NCI-H2107 treated with DMSO at 0.1 percent for 48 hours (cell line): ENCODE measurements around the gene CACNA1B.

ENCODE experiments used
- DNase-seq: peaks from one replicate; lab custom pipeline; 2025; ENCODE audit not compliant: unreplicated experiment; lab: John Stamatoyannopoulos, UW

CACNA1B gene

DNA sequence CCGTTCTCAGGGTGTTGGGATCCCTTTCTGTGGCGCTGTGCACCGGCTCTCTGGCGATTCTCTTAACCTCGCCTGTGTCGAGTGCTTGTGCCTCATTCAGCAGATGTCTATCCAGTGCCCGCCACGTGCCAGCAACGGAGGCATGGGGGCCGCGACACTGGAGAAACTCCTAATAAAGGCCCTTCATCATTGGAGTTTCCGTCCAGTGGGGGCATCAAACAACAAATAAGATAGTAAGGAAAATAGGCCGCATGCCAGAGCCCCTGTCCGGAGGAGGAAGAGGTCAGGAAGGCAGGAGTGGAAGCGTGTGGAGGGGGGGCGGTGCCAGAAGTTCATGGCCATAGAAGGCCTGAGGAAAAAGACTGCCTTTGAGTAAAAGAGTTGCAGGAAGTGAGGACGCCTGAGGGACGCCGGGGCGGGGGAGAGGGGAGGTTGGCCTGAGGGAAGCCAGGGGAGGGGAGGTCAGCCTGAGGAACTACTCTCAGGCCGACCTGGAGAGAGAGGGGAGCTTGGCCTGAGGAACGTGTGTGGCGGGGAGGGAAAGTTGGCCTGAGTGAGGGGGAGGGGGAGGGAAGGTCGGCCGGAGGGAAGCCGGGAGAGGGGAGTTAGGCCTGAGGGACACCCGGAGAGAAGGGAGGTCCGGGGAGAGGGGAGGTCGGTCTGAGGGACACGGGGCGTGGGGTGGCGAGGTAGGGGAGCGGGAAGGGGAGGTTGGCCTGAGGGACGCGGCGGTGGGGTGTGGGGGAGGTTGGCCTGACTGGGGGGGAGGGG is 82.2 kb downstream of the CACNA1B start:
- DNase-seq = no peak

DNA sequence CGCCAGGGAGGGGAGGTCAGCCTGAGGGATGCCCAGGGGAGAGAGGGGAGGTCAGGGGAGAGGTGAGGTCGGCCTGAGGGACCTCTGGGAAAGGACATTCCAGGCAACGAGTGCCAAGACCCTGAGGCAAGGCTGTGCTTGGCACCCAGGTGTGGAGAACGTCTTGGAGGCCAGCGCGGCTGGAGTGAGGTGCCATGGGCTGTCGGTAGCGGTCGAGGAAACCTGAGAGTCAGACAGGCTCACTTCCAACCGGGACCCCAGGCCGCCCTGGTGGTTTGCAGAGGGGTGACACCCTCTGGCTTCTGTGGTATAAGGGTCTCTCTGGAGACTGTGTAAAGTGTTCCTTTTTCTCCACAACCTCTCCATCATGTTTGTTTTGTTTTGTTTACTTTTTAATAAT is 82.9 kb downstream of the CACNA1B start:
- DNase-seq = no peak

DNA sequence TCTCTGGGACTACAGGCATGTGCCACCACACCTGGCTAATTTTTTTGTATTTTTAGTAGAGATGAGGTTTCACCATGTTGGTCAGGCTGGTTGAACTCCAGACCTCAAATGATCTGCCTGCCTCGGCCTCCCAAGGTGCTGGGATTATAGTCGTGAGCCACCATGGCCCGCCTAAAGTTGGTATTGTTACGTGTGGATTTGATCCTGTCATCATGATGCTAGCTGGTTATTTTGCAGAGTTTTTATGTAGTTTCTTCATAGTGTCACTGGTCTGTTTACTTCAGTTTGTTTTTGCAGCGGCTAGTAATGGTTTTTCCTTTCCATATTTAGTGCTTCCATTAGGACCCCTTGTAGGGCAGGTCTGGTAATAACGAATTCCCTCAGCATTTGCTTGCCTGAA is 85.9 kb downstream of the CACNA1B start:
- DNase-seq = no peak

DNA sequence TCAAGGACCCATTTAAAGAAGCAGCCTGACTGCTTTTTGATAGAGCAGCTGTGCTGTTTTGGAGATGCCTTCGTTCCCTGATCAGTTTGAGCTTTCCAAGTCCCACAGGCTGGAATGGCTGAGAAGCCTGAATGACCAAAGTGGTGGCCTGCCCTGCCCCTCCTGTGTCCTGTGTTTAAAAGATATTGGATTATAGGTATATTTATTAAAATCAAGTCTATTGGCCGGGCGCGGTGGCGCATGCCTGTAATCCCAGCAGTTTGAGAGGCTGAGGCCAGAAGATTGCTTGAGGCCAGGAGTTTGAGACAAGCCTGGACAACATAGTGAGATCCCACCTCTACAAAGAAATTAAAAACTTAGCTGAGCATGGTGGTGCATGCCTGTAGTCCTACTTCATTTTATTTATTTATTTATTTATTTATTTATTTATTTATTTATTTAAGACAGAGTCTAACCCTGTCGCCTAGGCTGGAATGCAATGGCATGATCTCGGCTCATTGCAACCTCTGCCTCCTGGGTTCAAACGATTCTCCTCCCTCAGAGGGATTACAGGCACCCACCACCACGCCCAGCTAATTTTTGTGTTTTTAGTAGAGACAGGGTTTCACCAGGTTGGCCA is 87.7 kb downstream of the CACNA1B start:
- no peak for DNase-seq

- DNase-seq = no peak
These were observed 89.8 kb downstream of the CACNA1B start for GRCh38 chr9:137967280-137967953.

- no peak for DNase-seq
These were observed 90.7 kb downstream of the CACNA1B start for GRCh38 chr9:137968235-137968634.

DNA sequence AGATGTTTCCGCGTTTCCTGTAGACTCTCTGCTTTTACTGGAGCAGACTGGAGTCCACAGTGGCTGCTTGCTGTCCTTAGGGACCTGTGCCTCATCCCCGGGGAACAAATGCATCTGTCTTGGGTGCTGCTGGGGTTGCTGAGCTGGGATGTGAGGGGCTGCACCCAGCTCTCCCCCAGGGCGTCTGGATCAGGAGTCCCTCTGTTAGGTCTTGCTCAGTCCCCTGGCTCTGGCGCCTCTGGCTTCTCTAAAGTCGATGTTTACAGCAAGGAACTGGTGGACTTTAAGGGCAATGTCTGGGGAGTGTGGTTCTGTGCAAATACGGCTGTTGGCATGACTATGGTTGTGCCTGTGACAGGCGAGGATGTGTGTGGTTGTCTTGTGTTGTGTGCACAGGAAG is 91.4 kb downstream of the CACNA1B start:
- no peak for DNase-seq

DNA sequence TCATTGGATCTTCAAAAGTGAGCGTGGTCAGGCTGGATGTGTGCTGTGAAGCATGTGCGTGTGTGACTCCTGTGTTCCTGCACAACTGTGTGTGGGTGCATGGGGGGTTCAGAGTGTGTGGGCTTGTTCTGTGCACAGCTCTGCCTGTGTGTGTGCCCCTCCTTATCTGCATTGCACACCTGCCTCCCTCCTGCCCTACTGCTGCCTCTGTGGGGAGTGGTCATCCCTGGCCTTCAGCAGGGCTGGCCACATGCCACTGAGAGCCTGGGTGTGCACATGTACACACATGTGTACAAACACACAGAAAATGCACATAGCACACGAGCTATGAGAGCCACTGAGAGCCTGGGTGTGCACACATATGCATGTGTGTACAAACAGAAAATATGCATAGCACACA is 92.1 kb downstream of the CACNA1B start:
- DNase-seq = no peak

DNA sequence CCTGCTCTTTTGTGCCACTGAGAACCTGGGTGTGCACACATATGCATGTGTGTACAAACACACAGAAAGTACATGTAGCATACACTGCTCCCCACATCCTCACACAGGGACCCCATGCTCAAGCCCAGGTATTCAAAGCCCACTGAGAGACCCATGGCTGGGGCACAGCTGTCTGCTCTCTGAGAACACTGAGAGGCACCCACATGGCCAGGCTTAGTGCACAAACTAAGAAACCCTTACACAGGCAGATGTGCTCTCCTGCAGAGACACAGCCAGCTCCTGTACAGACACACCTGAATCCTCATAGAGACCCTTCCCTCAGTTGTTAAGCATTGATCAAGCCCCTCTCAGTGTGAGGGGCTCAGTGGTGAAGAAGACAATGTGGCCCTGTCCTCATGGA is 92.5 kb downstream of the CACNA1B start:
- no peak for DNase-seq

- no peak for DNase-seq
These were observed 93.3 kb downstream of the CACNA1B start for GRCh38 chr9:137970686-137971476.

- DNase-seq = no peak
These were observed 94.0 kb downstream of the CACNA1B start for GRCh38 chr9:137971477-137972138.

DNA sequence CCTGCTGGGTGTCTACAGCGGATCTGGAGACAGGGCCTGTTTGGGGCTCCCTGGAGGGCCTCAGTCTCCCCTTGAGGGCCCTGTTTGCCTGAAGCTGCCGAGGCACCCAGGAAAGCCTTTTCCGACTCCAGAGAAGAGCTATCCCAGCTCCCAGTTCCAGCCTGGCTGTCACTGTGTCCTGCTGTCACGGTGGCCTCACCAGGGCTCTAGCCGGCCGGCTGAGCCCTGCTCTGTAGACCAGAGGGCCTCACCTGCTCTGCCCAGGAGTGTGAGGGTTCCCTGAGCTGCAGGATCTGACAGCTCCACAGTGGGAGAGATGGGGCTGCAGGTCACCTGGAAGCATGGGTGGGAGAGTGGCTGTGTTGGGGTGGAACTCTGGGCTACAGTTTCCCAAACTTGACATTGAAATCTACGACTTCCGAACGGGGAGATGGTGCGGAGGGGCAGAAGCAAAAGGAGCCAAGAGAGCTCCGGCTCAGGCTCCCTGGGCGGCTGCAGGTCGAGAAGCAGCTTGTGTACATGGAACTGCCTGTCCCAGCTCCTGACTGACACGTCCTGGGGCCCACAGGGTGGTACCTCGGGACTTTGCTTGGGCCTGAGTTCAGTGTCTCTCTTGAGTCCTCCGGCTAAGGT is 94.9 kb downstream of the CACNA1B start:
- no peak for DNase-seq

GRCh38 chr9:137972988-137973470 is 95.4 kb downstream of the CACNA1B start:
- no peak for DNase-seq

- no peak for DNase-seq
These were observed 96.3 kb downstream of the CACNA1B start for GRCh38 chr9:137973829-137974416.

DNA sequence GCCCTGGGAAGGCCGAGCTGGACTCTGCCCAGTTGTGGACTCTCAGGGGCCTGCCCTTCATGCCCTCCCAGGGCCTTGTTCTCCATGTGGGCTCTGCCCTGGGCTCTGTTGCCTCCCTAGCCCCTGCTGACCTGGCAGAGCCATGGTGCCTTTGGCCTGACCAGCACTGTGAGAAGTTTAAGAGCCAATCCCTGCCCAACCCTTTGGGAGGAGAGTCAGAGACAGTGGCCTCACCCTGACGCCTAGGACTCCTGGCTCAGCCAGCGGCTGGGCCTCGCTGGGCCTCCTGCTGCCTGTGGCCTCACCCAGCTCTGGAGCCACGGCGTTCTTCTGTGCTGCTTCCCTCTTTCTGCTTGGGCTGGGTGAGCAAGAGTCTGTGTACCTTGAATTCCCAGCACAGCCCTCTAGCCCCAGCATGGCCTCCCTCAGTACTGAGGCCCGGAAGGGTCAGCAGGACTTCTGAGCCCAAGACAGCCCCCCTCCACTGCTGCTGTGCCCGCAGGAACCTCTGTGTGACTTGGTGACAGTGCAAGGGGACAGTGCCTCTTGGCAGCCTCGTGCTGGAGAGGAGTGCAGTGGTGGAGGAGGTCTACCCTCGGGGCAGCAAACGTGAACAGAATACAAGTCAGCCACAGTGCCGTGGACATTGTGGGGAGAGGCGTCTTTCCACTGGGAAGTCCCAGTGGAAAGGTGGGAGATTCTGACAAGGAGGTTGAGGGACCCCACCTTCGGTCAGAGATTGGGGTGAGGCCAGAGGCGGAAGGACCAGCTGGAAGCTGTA is 97.4 kb downstream of the CACNA1B start:
- no peak for DNase-seq

GRCh38 chr9:137975527-137975913 is 97.9 kb downstream of the CACNA1B start:
- no peak for DNase-seq

GRCh38 chr9:137975936-137976565 is 98.5 kb downstream of the CACNA1B start:
- no peak for DNase-seq

DNA sequence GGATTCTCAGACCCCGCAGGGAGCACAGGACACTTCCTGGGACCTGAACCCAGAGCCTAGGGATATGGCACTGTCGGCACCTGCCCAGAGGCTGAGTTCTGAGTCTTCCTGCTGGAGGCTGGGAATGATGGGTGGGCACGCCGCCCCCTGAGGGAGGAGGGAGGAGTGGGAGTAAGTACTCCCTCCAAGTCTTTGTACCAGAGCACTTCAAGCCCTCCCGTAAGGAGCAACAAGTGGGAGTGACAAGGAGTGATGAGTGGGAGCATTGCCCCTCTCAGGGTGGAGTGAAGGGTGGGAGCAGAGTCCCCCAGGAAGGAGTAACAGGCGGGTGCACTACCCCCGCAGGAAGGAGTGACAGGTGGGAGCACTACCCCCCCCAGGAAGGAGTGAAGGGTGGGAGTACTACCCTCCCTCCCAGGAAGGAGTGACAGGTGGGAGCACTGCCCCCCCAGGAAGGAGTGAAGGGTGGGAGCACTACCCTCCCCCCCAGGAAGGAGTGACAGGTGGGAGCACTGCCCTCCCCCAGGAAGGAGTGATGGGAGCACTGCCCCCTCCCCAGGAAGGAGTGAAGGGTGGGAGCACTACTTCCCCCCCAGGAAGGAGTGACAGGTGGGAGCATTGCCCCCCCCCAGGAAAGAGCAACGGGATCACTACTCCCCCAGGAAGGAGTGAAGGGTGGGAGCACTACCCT is 100.1 kb downstream of the CACNA1B start:
- no peak for DNase-seq
